GM21528 (cell line): Measurements from ENCODE around the gene IFNA7.
"Not testable (repeated sequence)": the region's sequence is repeated elsewhere in the genome, so short reads cannot be mapped to it uniquely, and the experiment has no call there.

Experiments
- ATAC-seq: cut with Tn5 transposase; IDR thresholded peaks from one replicate; pipeline ENCODE4 v1.9.1; 2021; ENCODE audit warnings: mild to moderate bottlenecking, moderate library complexity; ENCODE audit not compliant: unreplicated experiment, low FRiP score

IFNA7 gene

DNA sequence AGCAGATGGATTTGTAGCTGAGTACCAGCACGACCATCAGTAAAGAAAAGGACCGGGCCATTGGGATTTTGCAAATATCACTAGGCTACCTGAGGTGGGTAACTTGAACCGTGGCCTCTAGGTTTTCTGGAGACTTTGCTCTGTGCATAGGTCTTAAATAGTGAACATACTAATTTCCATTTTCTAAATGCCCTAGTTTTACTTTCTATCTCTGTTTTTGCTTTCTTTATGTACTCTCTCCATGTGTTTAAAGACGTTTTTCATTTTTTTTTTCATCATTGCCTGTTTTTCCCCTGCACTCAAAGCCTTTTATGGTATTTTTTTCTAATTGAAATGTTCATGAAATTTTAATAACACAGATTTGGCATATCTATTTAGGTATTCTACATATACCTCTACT, at the start of gene IFNA7:
TSS of gene IFNA7 (minus strand) at position 101 of the 400 bp plus-strand sequence. CDS start at position 61, 40 bp downstream.
- ATAC-seq: not testable (repeated sequence)

DNA sequence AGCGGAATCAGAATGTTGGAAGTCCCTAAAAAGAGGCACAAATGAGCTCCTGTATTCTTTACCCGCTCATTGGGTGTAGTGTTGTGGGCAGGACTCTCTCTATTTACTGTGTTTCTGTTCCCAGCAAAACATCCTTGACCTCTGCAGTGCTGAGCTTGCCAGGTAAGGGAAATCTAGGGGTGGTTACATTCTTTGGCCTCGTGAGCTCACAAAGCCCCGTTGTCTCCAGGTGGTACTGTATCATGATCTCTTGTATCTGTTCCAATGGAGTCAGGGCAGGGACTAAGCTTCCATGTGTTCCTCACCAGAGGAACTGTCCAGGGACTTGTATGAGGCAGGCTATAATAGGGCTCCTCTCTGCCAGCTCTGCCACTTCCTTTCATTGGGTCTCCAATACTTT, 49.6 kb upstream of the IFNA7 start:
- ATAC-seq: no peak

DNA sequence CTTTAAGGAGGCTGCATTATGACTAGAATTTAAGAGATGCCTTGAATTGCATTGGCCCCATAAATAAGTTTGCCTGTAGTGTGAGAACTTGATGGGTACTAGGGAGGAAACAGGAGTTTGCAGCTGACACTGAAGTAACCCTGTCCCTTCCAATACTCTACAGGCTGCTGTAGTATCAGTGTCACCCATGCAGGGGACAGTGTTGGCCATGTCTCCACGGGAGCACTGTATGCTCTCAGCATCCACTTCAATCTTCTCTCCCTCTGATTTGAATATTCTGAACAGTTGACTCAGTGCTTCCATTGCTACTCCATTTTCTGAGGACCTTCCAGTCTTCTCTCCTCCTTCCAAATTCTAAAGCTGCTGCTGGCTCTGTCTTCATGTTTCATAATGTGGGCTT, 49.2 kb upstream of the IFNA7 start:
- ATAC-seq: no peak

DNA sequence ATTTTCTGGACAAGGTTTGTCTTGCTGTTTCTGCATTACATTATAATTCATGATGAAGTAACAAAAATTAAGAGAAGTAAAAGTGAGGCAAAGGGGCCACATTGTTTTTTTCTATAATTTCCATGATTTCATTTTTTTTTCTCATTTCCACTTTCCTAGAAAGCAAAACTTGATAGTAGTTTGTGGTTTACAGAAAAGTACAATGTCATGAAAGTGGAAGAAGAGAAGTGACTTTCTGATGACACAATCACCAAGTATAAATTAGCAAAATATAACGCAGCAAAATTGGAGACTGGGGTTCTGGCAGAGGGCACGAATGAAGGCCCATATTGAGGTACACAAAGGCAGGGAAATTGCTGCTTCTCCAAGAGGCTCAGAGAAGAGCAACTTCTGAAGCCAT, 42.8 kb upstream of the IFNA7 start:
- no peak for ATAC-seq

DNA sequence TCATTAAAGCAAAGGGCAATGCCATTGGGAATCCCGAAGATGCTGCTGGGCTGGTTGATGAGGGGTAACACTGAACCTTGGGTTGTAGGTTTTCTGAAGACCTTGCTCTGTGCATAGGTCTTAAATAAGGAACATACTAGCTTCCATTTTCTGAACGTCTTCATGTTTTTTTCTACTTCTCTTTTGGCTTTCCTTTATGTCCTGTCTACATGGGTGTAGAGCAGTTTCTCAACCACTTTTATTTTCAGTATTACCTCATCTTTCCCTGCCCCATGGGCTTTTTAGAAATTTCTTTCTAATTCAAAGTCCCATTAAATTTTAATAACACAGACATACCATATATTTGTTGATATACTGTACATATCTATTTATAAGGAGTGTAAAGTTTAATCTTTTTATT, 37.9 kb upstream of the IFNA7 start, which contains the start of gene IFNA14:
TSS of gene IFNA14 (minus strand) at position 95 of the 400 bp plus-strand sequence. CDS start at position 25, 70 bp downstream.
- no peak for ATAC-seq

DNA sequence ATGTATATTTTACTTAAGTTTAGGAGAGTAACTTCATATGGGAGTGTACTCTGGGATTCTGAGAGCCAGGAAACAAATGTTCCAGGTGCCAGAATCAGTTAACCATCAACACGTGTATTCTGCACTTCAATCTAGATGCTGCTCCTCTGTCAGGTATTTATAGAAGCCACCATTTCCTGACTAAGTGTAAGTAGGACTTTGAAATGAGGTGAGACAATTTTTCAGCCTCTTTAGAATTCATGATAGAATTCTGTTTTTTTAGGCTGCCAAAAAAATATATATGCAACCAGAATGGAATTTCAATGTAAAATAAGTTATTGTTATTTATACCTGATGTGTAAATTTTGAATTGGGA, 34.3 kb upstream of the IFNA7 start:
- peak; percentile 32 for ATAC-seq

DNA sequence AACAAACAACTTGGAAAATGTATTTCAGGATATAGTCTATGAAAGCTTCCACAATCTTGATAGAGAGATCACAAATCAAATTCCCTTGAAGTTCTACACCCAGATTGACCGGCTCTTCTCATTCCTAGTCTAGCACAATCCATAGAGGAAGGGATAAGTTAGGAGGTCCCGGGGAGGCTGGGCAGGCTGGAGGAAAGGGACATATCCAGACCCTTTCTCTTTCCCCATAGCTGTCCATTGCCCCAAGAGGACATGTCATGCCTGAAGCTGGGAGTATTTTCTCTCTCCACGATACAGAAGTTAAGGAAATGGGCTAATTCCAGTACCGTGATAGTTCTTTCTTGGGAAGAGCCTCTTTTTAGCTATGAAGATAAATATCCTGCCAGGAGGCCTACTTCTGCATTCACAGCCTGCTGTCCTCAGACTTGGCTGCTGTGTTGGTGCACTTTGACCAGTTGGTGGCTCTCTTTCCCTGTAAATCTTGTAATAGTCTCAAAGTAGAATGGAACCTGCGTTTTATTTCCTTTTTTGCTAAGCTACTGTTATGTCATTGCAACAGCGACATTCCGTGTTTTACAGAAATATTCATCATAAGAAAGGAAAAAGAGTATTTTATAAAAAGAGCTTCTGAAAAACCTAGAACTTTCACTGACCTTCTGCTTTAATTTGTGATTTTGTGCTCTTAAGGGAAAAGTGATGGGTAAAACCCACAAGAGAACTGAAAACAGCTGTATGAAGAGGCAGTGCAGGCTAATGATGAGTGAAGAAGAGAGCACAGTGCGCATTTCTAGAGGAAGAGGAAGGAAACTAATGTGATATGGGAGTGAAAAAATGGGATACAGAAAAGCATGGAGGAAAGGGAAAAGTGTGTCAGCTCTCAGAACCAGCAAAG, 33.7 kb upstream of the IFNA7 start:
- peak; percentile 74 for ATAC-seq

DNA sequence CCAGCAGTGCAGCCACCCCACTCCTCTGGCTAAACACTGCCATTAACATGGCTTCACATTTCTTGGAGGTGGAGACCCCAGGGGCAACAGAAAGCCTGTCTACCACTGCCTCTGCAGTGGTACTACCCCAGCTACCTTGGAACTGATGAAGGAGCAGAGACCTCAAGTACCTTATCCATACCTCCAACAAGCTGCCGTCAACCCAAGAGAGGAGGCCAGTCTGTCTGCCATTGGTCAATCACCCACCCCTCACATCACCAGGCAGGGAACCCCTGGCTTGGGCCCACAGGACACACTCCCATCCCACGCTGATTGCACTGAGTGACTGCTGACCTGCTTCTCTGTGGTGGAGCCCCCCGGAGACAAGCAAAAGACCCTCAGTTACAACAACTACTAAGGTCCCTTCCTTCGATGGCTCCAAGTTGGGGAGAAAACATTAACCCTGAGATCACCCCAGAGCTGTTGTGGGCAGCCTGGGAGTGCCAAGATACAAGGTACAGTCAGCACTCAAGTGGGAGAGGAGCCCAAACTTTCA, 32.2 kb upstream of the IFNA7 start:
- no peak for ATAC-seq

DNA sequence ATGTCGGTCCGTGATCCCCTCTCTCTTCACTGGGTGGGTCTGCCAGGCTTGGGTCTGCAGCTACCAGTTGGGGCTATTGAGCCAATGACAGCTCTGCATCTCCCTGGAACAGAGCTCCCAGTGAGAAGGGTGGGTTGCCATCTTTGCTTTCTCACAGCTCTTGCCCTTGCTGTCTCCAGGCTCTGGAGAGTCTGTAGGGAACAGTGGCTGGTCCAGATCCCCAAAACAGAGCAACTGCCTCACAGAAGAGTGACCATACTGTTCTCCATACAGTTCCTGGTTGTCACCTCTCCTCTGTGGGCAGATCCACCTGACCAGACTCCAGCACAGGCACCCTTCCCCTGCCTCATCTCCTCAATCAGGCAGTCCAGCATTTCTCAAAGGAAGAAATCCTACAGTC, 31.3 kb upstream of the IFNA7 start:
- ATAC-seq: no peak

DNA sequence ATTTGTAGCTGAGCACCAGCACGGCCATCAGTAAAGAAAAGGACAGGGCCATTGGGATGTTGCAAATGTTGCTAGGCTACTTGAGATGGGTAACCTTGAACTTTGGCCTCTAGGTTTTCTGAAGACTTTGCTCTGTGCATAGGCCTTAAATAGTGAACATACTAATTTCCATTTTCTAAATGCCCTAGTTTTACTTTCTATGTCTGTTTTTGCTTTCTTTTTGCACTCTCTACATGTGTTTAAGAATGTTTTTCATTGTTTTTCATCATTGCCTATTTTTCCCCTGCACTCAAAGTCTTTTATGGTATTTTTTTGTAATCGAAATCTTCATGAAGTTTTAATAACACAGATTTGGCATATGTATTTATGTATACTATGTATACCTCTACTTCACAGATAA, 26.1 kb upstream of the IFNA7 start, which contains the start of gene IFNA17:
TSS of gene IFNA17 (minus strand) at position 101 of the 400 bp plus-strand sequence. CDS start at position 52, 49 bp downstream.
- no peak for ATAC-seq

DNA sequence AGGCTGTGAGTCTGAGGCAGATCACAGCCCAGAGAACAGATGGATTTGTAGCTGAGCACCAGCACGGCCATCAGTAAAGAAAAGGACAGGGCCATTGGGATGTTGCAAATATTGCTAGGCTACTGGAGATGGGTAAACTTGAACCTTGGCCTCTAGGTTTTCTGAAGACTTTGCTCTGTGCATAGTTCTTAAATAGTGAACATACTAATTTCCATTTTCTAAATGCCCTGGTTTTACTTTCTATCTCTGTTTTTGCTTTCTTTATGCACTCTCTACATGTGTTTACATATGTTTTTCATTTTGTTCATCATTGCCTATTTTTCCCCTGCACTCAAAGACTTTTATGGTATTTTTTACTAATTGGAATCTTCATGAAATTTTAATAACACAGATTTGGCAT, 15.2 kb upstream of the IFNA7 start, which contains the start of gene IFNA16:
TSS of gene IFNA16 (minus strand) at position 101 of the 400 bp plus-strand sequence. CDS start at position 95, 6 bp downstream.
- not testable (repeated sequence) for ATAC-seq

DNA sequence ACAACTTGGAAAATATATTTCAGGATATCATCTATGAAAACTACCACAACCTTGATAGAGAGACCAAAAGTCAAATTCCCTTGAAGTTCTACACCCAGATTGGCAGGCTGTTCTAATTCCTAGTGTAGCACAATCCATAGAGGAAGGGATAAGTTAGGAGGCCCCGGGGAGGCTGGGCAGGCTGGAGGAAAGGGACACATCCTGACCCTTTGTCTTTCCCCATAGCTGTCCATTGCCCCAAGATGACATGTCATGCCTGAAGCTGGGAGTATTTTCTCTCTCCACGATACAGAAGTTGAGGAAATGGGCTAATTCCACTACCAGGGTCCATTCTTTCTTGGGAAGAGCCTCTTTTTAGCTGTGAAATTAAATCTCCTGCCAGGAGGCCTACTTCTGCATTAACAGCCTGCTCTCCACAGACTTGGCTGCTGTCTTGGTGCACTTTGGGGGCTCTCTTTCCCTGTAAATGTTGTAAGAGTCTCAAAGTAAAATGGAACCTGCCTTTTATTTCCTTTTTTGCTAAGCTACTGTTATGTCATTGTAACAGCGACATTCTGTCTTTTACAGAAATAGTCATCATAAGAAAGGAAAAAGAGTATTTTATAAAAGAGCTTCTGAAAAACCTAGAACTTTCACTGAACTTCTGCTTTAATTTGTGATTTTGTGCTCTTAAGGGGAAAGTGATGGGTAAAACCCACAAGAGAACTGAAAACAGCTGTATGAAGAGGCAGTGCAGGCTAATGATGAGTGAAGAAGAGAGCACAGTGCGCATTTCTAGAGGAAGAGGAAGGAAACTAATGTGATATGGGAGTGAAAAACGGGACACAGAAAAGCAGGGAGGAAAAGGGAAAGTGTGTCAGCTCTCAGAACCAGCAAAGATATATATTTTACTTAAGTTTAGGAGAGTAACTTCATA, 11.7 kb upstream of the IFNA7 start:
- peak; percentile 81 for ATAC-seq

DNA sequence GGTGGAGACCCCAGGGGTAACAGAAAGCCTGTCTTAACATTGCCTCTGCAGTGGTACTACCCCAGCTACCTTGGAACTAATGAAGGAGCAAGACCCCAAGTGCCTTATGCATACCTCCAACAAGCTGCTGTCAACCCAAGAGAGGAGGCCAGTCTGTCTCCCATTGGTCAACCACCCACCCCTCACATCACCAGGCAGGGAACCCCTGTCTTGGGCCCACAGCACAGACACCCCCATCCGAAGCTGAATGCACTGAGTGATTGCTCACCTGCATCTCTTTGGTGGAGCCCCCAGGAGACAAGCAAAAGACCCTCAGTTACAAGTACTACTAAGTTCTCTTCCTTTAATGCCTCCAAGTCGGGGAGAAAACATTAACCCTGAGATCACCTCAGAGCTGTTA, 10.2 kb upstream of the IFNA7 start:
- not testable (repeated sequence) for ATAC-seq

DNA sequence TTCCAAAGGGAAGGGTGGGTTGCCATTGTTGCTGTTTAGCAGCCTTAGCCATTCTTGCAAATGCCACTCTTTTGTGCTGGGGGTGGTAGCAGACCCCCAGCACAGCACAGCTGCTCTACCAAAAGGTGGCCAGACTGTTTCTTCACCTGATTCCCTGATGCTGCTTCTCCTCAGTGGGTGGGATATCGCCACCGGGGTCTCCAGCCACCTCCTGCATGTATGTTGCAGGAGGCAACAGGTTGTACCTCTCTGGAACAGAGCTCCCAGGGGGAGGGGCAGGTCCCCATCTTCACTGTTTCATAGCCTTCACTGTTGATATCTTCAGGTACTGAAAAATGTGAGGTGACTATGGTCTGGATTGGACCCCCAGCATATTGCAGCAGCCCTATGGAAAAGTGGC, 8.8 kb upstream of the IFNA7 start:
- not testable (repeated sequence) for ATAC-seq

DNA sequence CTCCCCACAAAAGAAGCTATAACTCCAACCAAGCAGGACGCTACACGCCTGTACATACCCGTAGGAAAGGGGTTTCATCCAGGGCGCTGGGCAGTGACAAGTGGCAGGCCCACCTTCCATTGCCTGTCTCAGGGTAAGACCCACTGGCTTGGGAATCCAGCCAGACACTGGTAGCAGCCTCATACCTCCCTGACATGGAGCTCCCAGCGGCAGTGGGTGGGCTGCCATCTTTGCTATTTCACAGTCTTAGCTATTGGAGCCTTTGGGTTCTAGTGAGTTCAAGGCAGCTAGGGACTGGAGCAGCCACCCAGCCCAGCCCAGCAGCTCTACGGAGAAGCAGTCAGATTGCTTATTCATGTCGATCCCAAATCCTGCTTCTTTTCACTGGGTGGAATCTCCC, 8.3 kb upstream of the IFNA7 start:
- no peak for ATAC-seq

DNA sequence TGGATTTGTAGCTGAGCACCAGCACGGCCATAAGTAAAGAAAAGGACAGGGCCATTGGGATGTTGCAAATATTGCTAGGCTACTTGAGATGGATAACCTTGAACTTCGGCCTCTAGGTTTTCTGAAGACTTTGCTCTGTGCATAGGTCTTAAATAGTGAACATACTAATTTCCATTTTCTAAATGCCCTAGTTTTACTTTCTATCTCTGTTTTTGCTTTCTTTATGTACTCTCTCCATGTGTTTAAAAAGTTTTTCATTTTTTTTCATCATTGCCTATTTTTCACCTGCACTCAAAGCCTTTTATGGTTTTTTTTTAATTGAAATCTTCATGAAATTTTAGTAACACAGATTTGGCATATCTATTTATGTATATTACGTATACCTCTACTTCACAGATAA, 5.0 kb upstream of the IFNA7 start, which contains the start of gene IFNA10:
TSS of gene IFNA10 (minus strand) at position 101 of the 400 bp plus-strand sequence. CDS start at position 55, 46 bp downstream.
- not testable (repeated sequence) for ATAC-seq

DNA sequence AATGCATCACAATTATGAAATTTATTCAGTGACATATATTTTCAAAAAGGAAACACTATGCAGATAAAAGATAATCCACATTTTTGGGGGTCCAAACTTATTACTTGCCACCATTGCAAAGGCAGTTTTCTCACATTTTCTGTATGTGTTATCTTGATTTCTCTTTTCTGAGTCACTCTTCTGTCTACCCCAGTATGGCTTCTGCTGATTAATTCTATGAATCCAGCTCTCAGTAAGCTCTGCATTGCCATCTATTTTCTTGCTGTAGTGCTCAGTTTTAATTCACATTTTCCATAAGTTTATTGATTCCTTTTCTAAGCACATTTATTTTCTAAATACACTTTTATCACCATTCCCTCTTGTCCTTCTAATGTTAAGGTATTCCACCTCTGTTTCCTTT, 3.2 kb upstream of the IFNA7 start:
- ATAC-seq: no peak

DNA sequence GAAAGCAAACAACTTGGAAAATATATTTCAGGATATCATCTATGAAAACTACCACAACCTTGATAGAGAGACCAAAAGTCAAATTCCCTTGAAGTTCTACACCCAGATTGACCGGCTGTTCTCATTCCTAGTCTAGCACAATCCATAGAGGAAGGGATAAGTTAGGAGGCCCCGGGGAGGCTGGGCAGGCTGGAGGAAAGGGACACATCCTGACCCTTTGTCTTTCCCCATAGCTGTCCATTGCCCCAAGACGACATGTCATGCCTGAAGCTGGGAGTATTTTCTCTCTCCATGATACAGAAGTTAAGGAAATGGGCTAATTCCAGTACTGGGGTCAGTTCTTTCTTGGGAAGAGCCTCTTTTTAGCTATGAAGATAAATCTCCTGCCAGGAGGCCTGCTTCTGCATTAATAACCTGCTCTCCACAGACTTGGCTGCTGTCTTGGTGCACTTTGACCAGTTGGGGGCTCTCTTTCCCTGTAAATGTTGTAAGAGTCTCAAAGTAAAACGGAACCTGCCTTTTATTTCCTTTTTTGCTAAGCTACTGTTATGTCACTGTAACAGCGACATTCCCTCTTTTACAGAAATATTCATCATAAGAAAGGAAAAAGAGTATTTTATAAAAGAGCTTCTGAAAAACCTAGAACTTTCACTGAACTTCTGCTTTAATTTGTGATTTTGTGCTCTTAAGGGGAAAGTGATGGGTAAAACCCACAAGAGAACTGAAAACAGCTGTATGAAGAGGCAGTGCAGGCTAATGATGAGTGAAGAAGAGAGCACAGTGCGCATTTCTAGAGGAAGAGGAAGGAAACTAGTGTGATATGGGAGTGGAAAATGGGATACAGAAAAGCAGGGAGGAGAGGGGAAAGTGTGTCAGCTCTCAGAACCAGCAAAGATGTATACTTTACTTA, 6.9 kb downstream of the IFNA7 start:
- ATAC-seq: peak; percentile 94

DNA sequence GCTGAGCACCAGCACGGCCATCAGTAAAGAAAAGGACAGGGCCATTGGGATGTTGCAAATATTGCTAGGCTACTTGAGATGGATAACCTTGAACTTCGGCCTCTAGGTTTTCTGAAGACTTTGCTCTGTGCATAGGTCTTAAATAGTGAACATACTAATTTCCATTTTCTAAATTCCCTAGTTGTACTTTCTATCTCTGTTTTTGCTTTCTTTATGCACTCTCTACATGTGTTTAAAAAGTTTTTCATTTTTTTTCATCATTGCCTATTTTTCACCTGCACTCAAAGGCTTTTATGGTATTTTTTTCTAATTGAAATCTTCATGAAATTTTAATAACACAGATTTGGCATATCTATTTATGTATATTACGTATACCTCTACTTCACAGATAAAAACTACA, 14.5 kb downstream of the IFNA7 start, which contains the start of gene IFNA4:
TSS of gene IFNA4 (minus strand) at position 101 of the 400 bp plus-strand sequence. CDS start at position 45, 56 bp downstream.
- ATAC-seq: not testable (repeated sequence)
